GM12891 (cell line): Measurements from ENCODE around the gene FADS6.

Experiments used
- DNase-seq: peaks from one replicate; pipeline ENCODE4 v3.0.0; 2011; ENCODE audit warnings: low spot score; ENCODE audit not compliant: insufficient read length
- FAIRE-seq: peaks from 2 replicates; lab custom pipeline; 2011; peaks lifted over from hg19 to GRCh38; lab: Jason Lieb, UNC
- PAX5 ChIP-seq: IDR thresholded peaks from 2 replicates; pipeline ENCODE4 v1.6.1; 2011; ENCODE audit warnings: low read length, moderate library complexity, mild to moderate bottlenecking; ENCODE audit not compliant: insufficient read depth, severe bottlenecking
- POLR2A ChIP-seq: IDR thresholded peaks from 2 replicates; pipeline ENCODE4 v1.6.1; 2011; ENCODE audit warnings: low read depth, low read length, control low read depth
- POLR2AphosphoS5 ChIP-seq: IDR thresholded peaks from 2 replicates; pipeline ENCODE4 v1.6.1; 2011; ENCODE audit warnings: low read depth, low read length, control low read depth
- POU2F2 ChIP-seq: IDR thresholded peaks from 2 replicates; pipeline ENCODE4 v1.6.1; 2011; ENCODE audit warnings: low read depth, mild to moderate bottlenecking, control low read depth, low read length, moderate library complexity
- SPI1 ChIP-seq: IDR thresholded peaks from 2 replicates; pipeline ENCODE4 v1.6.1; 2011; ENCODE audit warnings: low read depth, low read length, control low read depth
- TAF1 ChIP-seq: IDR thresholded peaks from 2 replicates; pipeline ENCODE4 v1.6.1; 2011; ENCODE audit warnings: low read depth, low read length, control low read depth

FADS6 gene

DNA sequence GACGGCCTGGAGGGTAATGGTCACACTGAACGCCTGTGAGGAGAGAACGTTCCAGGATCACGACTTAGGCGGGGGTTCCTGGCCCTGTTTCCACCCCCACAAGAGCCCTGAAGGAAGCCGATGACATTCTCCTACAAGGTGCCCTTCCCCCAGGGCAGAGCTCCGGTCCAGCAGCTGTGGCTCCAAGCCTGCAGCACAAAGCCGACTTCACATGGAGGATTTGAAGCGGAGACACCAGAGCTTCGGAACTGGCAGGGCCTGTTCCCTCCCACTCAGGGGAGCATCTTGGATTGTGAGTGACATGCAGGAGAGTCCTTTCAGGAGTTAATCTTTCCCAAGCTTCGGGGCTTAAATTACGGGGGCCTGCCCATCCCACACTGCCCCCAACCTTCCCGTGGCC lies 5.0 kb downstream of the FADS6 start:
- no peak for FAIRE-seq

DNA sequence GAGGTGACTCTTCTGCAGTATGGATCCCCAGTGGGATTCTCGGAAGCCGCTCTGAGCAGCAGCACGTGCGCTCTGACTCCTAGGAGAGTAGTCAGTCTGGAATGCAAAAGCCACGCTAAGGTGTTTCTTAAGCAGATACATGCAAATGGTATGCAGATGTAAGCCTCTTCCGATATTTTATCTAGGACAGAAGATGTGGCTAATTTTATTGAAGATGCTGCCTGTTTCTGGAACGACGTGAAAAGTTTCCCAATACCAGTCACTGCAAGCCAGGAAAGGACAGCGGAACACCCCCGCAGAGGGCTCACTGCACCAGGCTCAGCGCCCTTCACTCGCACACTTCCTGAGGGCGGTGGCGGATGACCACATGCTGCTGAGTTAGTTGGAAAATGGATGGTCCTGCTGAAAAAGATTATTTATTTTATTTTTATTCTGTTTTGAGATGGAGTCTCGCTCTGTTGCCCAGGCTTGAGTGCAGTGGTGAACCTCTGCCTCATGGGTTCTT lies 10.1 kb downstream of the FADS6 start:
- TF ChIP-seq SPI1 (no peak), PAX5 (no peak), POLR2AphosphoS5 (no peak), POLR2A (no peak), POU2F2 (no peak), TAF1 (no peak)
- no peak for DNase-seq
- no peak for FAIRE-seq

More for the DNA sequence above, 5.0 kb downstream of the FADS6 start:
- TF ChIP-seq POLR2AphosphoS5 (no peak), POLR2A (no peak), POU2F2 (no peak), SPI1 (no peak), PAX5 (no peak), TAF1 (no peak)
- no peak for DNase-seq

DNA sequence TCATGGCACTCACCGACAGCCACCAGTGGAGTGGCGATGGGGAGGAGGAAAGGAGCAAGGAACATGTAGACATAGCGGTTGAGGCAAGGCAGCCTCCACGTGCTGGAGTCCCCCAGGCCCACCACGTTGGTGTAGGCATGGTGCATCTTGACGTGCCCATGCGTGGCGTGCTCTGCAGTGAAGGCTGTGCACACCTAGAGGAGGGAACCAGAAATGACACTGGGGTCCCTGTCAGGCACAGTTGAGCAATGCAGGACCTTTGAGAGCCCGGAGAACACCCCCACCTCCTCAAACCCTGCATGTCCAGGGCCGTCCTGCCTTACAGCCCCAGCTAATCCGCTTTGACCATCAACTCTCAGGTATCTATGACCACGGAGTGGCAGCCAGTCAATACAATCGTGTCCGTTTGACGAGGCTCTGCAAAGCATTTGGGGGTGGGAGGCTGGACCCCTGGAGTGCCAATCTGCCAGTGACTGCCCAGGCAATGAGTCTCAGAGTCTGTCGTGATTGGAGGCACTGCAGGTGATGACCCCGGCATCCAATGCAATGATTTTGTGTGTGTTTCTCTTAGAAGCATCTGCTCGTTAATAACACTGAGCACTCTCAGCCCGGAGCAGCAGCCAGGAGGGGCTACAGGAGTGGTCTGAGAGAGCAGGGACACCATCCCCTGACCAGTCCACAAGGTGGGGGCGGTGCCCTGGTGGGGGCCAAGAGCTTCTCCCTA lies 10.8 kb downstream of the FADS6 start:
- TF ChIP-seq POLR2A = no peak
- no peak for TF ChIP-seq TAF1
- TF ChIP-seq POU2F2 = no peak
- no peak for TF ChIP-seq PAX5
- TF ChIP-seq POLR2AphosphoS5 = no peak
- TF ChIP-seq SPI1 = no peak
- FAIRE-seq (no peak), DNase-seq (no peak)

DNA sequence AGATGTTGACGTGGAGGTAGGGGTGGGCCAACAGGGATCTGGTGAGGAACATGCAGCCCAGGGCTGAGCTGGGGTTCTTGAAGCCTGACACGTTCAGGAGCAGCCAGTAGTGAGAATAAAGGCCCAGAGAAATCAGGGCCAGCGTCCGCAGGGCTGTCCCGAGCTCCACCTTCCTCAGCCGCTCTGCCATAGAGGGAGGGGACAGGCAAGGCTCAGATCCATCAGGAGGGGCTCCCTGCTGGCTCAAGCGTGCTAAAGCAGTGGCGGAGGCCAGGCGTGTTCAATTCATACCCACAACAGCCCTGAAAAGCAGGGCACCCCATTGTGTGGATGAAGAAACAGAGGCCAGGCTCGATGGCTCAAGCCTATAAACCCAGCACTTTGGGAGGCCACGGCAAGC lies 12.4 kb downstream of the FADS6 start:
- TF ChIP-seq POU2F2 (no peak), TAF1 (no peak), POLR2A (no peak)
- no peak for DNase-seq
- FAIRE-seq = no peak

DNA sequence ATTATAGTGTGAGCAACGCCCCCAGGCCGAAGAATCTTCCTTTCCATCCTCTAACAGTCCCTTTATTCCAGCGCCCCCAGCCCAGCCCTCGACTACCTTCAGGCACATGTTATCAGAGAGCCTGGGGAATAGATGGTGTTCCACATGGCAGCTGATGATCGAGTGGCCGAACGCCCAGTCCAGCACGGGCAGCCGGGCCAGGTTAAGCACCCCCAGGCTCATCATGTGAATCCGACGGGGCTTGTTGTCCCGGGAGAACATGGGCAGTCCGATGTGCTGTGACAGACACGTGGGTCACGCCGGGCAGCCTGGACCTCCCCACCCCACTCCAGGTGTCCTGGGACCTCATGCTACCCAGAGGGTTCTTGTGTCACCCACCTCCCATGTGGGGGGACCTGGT lies 14.1 kb downstream of the FADS6 start:
- DNase-seq = no peak
- TF ChIP-seq PAX5 = no peak
- TF ChIP-seq SPI1 = no peak
- TF ChIP-seq POLR2AphosphoS5 = no peak
- TF ChIP-seq POU2F2 = no peak
- TF ChIP-seq POLR2A = no peak
- TF ChIP-seq TAF1 = no peak
- no peak for FAIRE-seq

DNA sequence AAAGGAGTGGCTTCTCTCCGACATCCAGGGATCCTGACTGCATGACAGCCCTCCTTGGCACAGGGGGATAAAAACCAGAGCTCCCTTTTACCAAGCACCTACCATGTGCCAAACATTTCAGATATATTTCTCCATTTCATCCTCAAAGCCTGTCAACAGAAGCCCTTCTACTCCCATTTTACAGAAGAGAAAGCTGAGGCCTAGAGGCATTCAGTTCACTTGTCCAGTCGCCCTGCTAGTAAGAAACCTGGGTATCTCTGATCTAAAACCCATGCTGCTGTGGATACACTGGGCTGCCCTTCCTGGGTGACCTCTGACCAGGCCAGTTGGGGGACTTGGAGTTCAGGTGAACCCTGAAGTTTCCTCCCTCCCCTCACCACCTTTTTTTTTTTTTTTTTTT lies 14.8 kb downstream of the FADS6 start:
- FAIRE-seq (no peak), DNase-seq (no peak)
- TF ChIP-seq POLR2AphosphoS5 (no peak), PAX5 (no peak), TAF1 (no peak), SPI1 (no peak), POLR2A (no peak), POU2F2 (no peak)

DNA sequence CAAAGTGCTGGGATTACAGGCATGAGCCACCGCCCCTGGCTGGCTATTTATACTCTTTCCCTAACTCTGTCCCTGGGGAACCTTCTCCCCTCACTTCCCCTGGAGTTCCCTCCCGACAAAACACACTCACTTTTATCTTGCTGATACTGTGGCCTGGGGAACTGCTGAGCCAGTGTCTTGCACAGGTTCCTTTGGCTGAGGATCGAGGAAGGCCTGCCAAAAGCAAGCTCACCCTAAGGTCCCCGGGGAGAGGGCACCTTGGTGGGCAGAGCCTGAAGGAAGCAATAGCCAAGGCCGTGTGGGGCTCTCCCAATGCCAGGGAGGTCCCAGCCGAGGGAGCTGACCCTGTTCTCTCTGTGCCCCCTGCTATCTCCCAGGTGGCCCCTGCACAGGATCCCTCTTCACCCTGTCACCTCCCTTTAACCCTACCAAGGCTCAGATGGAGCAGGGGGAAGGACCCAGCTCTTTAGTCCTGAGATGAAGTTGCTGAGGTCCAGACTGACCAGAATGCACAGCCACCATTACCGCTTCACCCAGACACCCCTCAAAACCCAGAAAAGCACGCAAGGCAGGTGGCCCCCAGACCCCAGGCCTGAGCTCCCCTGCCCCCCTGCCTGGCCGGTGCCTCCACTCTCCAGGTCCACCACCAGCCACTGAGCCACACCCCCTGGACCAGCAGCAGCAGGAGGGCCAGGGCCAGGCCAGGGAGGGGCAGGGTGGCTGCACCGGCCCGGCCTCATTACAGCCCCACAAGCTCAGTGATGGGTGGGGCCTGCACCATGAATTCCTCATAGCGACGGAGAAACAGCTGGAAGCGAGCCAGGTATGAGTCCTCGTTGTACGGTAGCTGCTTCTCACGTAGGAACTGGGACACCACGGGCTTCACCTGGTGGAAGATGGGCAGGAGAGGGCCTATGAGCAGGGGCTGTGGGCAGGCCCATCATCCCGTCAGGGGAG lies 15.6 kb downstream of the FADS6 start:
- DNase-seq (no peak), FAIRE-seq (no peak)
- no peak for TF ChIP-seq TAF1
- no peak for TF ChIP-seq POLR2A
- TF ChIP-seq SPI1 = no peak
- no peak for TF ChIP-seq PAX5
- no peak for TF ChIP-seq POU2F2
- no peak for TF ChIP-seq POLR2AphosphoS5

DNA sequence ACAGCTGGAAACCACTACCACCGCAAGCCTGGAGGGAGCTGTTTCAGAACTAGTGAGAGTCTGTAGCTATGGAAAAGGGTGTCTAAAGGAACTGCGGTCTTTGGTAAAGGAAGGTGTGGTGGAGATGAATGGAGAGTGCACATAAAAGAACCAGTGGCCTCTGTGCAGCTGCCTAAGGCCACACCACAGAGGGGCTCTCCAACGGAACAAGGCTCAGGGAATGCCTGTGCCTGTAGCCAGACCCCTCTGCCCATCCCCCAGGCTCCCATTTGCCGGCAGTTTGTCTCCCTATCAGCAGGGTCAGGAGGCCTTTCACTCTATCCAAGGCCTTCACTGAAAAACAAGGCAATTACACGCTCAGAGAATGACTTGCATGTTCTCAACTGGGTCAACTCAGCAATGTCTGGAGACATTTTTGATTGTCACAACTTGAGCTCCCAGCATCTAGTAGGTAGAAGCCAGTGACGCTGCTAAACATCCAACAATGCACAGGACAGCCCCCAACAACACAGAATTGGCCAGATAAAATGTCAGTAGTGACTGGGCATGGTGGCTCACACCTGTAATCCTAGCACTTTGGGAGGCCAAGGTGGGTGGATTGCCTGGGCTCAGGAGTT lies 17.3 kb downstream of the FADS6 start:
- FAIRE-seq (no peak), DNase-seq (no peak)
- no peak for TF ChIP-seq POLR2A
